ENCODE data around the gene DYNC2LI1. TPM values are rescaled to one million over a fixed set of nuclear protein-coding genes. Genes with fewer than 3 reads are reported as not detected.

The DYNC2LI1 gene
- total RNA-seq, 1 donor from 2014 or later, result 10.7 TPM

GRCh38 chr2:43798300-43798699 is 24.5 kb downstream of the DYNC2LI1 start:
- Mint-ChIP-seq H3K36me3 (ENCODE audit: low read depth, unreplicated experiment) (no peaks in the 10 kb centered on the region), H3K4me3 (ENCODE audit: unreplicated experiment) (no peak overlapping the region), H3K27ac (ENCODE audit: unreplicated experiment) (no peak overlapping the region), H3K9me3 (ENCODE audit: unreplicated experiment) (no peaks in the 10 kb centered on the region), H3K4me1 (ENCODE audit: unreplicated experiment) (no peaks in the 10 kb centered on the region), H3K27me3 (ENCODE audit: unreplicated experiment) (no peaks in the 10 kb centered on the region)
- peak; percentile 61 for TF ChIP-seq CTCF (IDR thresholded peaks at IDR 0.05; ENCODE audit: unreplicated experiment)
- no peak for DNase-seq (ENCODE audit: low spot score)

GRCh38 chr2:43800894-43801293 is 27.1 kb downstream of the DYNC2LI1 start:
- Mint-ChIP-seq H3K27me3 (ENCODE audit: unreplicated experiment) (no peaks in the 10 kb centered on the region), H3K36me3 (ENCODE audit: low read depth, unreplicated experiment) (no peaks in the 10 kb centered on the region), H3K4me1 (ENCODE audit: unreplicated experiment) (no peaks in the 10 kb centered on the region), H3K4me3 (ENCODE audit: unreplicated experiment) (no peak overlapping the region), H3K27ac (ENCODE audit: unreplicated experiment) (no peak overlapping the region), H3K9me3 (ENCODE audit: unreplicated experiment) (no peaks in the 10 kb centered on the region)
- DNase-seq (ENCODE audit: low spot score), result no peak
- TF ChIP-seq CTCF (IDR thresholded peaks at IDR 0.05; ENCODE audit: unreplicated experiment), result no peak

GRCh38 chr2:43802135-43802534 is 28.3 kb downstream of the DYNC2LI1 start:
- no peaks in the 10 kb centered on the region for H3K27me3 Mint-ChIP-seq (ENCODE audit: unreplicated experiment)
- H3K36me3 Mint-ChIP-seq (ENCODE audit: low read depth, unreplicated experiment), result no peaks in the 10 kb centered on the region
- TF ChIP-seq CTCF (IDR thresholded peaks at IDR 0.05; ENCODE audit: unreplicated experiment), result no peak
- no peak for DNase-seq (ENCODE audit: low spot score)
- H3K4me1 Mint-ChIP-seq (ENCODE audit: unreplicated experiment), result no peaks in the 10 kb centered on the region
- H3K4me3 Mint-ChIP-seq (ENCODE audit: unreplicated experiment), result no peak overlapping the region
- no peaks in the 10 kb centered on the region for H3K9me3 Mint-ChIP-seq (ENCODE audit: unreplicated experiment)
- no peak overlapping the region for H3K27ac Mint-ChIP-seq (ENCODE audit: unreplicated experiment)

- Mint-ChIP-seq H3K27me3 (ENCODE audit: unreplicated experiment) (no peaks in the 10 kb centered on the region), H3K27ac (ENCODE audit: unreplicated experiment) (no peak overlapping the region), H3K4me3 (ENCODE audit: unreplicated experiment) (no peak overlapping the region), H3K4me1 (ENCODE audit: unreplicated experiment) (no peaks in the 10 kb centered on the region), H3K9me3 (ENCODE audit: unreplicated experiment) (no peaks in the 10 kb centered on the region), H3K36me3 (ENCODE audit: low read depth, unreplicated experiment) (no peaks in the 10 kb centered on the region)
- DNase-seq (ENCODE audit: low spot score), result no peak
- TF ChIP-seq CTCF (IDR thresholded peaks at IDR 0.05; ENCODE audit: unreplicated experiment), result no peak
Measured at GRCh38 chr2:43803113-43803512, 29.3 kb downstream of the DYNC2LI1 start.

- Mint-ChIP-seq H3K27me3 (ENCODE audit: unreplicated experiment) (no peaks in the 10 kb centered on the region), H3K4me3 (ENCODE audit: unreplicated experiment) (no peak overlapping the region), H3K9me3 (ENCODE audit: unreplicated experiment) (no peaks in the 10 kb centered on the region), H3K36me3 (ENCODE audit: low read depth, unreplicated experiment) (no peaks in the 10 kb centered on the region), H3K27ac (ENCODE audit: unreplicated experiment) (no peak overlapping the region), H3K4me1 (ENCODE audit: unreplicated experiment) (no peaks in the 10 kb centered on the region)
- no peak for TF ChIP-seq CTCF (IDR thresholded peaks at IDR 0.05; ENCODE audit: unreplicated experiment)
- DNase-seq (ENCODE audit: low spot score), result no peak
Measured at GRCh38 chr2:43806719-43807031, 32.8 kb downstream of the DYNC2LI1 start.

Data from endothelial cell (in vitro differentiated cells).